CD4-positive, alpha-beta memory T cell (primary cell): ENCODE measurements around the gene TRUB1. TPM values are rescaled to one million over a fixed set of nuclear protein-coding genes. Genes with fewer than 3 reads are reported as not detected.

Experiments used
- CTCF ChIA-PET: fragments of 350-600 bp; sonication (Branson Sonifier 250); formaldehyde crosslinking; loops from one replicate; lab custom pipeline; 2021; ENCODE audit warnings: inconsistent platforms; ENCODE audit not compliant: partially characterized antibody; lab: Charles Lee
- POLR2A ChIA-PET: fragments of 350-600 bp; sonication (Branson Sonifier 250); formaldehyde crosslinking; loops from one replicate; lab custom pipeline; 2021; ENCODE audit not compliant: partially characterized antibody; lab: Charles Lee
- DNase-seq, 5 donors: peaks; one replicate each; pipeline versions ENCODE4 v3.0.0 to v3.0.0-alpha.2; 2020 to 2022; ENCODE audit warnings: mixed read lengths in 1 of 5
- H3K27ac ChIP-seq: one replicate; pipeline ENCODE4 v1.7.0; 2013; ENCODE audit warnings: low read depth, low read length
- H3K27me3 ChIP-seq: 2 replicates; pipeline ENCODE4 v1.7.0; 2013; ENCODE audit warnings: mild to moderate bottlenecking, low read length, moderate library complexity; ENCODE audit not compliant: insufficient read depth
- H3K36me3 ChIP-seq: 2 replicates; pipeline ENCODE4 v1.7.0; 2013; ENCODE audit warnings: mild to moderate bottlenecking, low read length, moderate library complexity; ENCODE audit not compliant: insufficient read depth
- H3K4me1 ChIP-seq: 2 replicates; pipeline ENCODE4 v1.7.0; 2013; ENCODE audit warnings: mild to moderate bottlenecking, low read length, moderate library complexity; ENCODE audit not compliant: insufficient read depth
- H3K4me3 ChIP-seq, 2 donors: one replicate each; pipeline ENCODE4 v1.7.0; 2013; ENCODE audit warnings: low read length in 2 of 2, mild to moderate bottlenecking in 1 of 2
- H3K9me3 ChIP-seq, 2 donors: one replicate each; pipeline ENCODE4 v1.7.0; 2013; ENCODE audit warnings: low read length in 2 of 2, control low read depth in 1 of 2; ENCODE audit not compliant: control insufficient read depth in 1 of 2
- H3K27ac Mint-ChIP-seq, 7 donors: one replicate each; pipeline ENCODE4 v1.8.0; 2020 to 2021; ENCODE audit warnings: mixed read lengths in 7 of 7, mild to moderate bottlenecking in 6 of 7, inconsistent platforms in 3 of 7, moderate library complexity in 3 of 7
- H3K27me3 Mint-ChIP-seq, 2 donors: one replicate each; pipeline ENCODE4 v1.8.0; 2020 to 2021; ENCODE audit warnings: mixed read lengths in 2 of 2
- H3K36me3 Mint-ChIP-seq, 2 donors: one replicate each; pipeline ENCODE4 v1.8.0; 2020 to 2021; ENCODE audit warnings: mixed read lengths in 2 of 2, inconsistent platforms in 1 of 2, mild to moderate bottlenecking in 1 of 2
- H3K4me1 Mint-ChIP-seq, 4 donors: one replicate each; pipeline ENCODE4 v1.8.0; 2020 to 2021; ENCODE audit warnings: mixed read lengths in 4 of 4, mild to moderate bottlenecking in 1 of 4
- H3K4me3 Mint-ChIP-seq, 8 donors: one replicate each; pipeline ENCODE4 v1.8.0; 2020 to 2021; ENCODE audit warnings: mixed read lengths in 8 of 8, mild to moderate bottlenecking in 7 of 8, moderate library complexity in 6 of 8, inconsistent platforms in 3 of 8
- H3K9me3 Mint-ChIP-seq, 8 donors: one replicate each; pipeline ENCODE4 v1.8.0; 2020 to 2021; ENCODE audit warnings: mixed read lengths in 8 of 8, mild to moderate bottlenecking in 5 of 8, inconsistent platforms in 3 of 8, moderate library complexity in 1 of 8
- intact Hi-C: fragments of 100-400 bp; cut with micrococcal nuclease; formaldehyde crosslinking; loops from one replicate; pipeline ENCODE4 v1.15.1; 2023
- polyA plus RNA-seq, 2 donors: library from polyadenylated mRNA; unstranded; fragments of 300-500 nt; fragmentation: Illumina TruSeq; gene quantifications; one replicate each; pipeline ENCODE4 v1.2.3, GENCODE V29; 2021
- total RNA-seq, 2 experiments: library from RNA; stranded (reverse); gene quantifications; one replicate each; pipeline ENCODE4 v1.2.3, GENCODE V29; 2021

TRUB1 gene
- total and polyA plus RNA-seq, 4 experiments from 2014 or later = 9.8 to 14.5 (median 11.0) TPM

GRCh38 chr10:115026056-115026745 lies 88.2 kb downstream of the TRUB1 start:
- no peaks in the 10 kb centered on the region for H3K4me1 ChIP-seq
- Mint-ChIP-seq H3K27ac (no peak overlapping the region), H3K36me3 (no peaks in the 10 kb centered on the region), H3K27me3 (peaks cover 0 to 5% of the 10 kb centered on the region in 2 donors), H3K4me3 (no peak overlapping the region), H3K9me3 (no peaks in the 10 kb centered on the region), H3K4me1 (no peaks in the 10 kb centered on the region)
- H3K36me3 ChIP-seq = no peaks in the 10 kb centered on the region
- no peaks in the 10 kb centered on the region for H3K9me3 ChIP-seq
- no peaks in the 10 kb centered on the region for H3K27me3 ChIP-seq
- POLR2A ChIA-PET = no interaction called here
- DNase-seq = no peak
- H3K4me3 ChIP-seq = no peak overlapping the region
- no peak overlapping the region for H3K27ac ChIP-seq
- CTCF ChIA-PET = no interaction called here
- intact Hi-C loops = no loop called here

- Histone ChIP-seq H3K27ac (no peak overlapping the region), H3K4me1 (no peaks in the 10 kb centered on the region), H3K9me3 (no peaks in the 10 kb centered on the region), H3K27me3 (no peaks in the 10 kb centered on the region), H3K4me3 (no peak overlapping the region), H3K36me3 (no peaks in the 10 kb centered on the region)
- ChIA-PET POLR2A (no interaction called here), CTCF (no interaction called here)
- intact Hi-C loops = no loop called here
- no peak for DNase-seq
- H3K27ac Mint-ChIP-seq = no peak overlapping the region
- H3K27me3 Mint-ChIP-seq = peaks cover 0 to 5% of the 10 kb centered on the region in 2 donors
- H3K4me1 Mint-ChIP-seq = no peaks in the 10 kb centered on the region
- no peaks in the 10 kb centered on the region for H3K9me3 Mint-ChIP-seq
- no peak overlapping the region for H3K4me3 Mint-ChIP-seq
- no peaks in the 10 kb centered on the region for H3K36me3 Mint-ChIP-seq
Measured at GRCh38 chr10:115026746-115027140, 88.7 kb downstream of the TRUB1 start.

Other genes with a start within 250 kb of the TRUB1 start
- gene FHIP2A, start 116.4 kb upstream of the TRUB1 start, total RNA-seq = 10 to 100 TPM; 25.1 to 32.1 TPM
- gene FHIP2A, start 116.4 kb upstream of the TRUB1 start, polyA plus RNA-seq = 10 to 100 TPM in 1 of 2 donors, 1 to 10 TPM in 1; 8.8 to 14.0 TPM
- gene ATRNL1, start 155.2 kb downstream of the TRUB1 start, total RNA-seq = under 1 TPM in 1 of 2 experiments, not detected in 1; 0.50 TPM
- under 1 TPM in 1 of 2 donors, not detected in 1; 0.23 TPM for gene ATRNL1, start 155.2 kb downstream of the TRUB1 start, polyA plus RNA-seq